Panc1 (cell line): ENCODE results near the gene ZNF155.

Source experiments
- CTCF ChIP-seq: fragments of 450-650 bp; IDR thresholded peaks from 2 replicates; pipeline ENCODE4 v1.5.1; 2017; ENCODE audit warnings: mild to moderate bottlenecking
- POLR2AphosphoS5 ChIP-seq: IDR thresholded peaks from 2 replicates; pipeline ENCODE4 v1.6.1; 2012; ENCODE audit warnings: mild to moderate bottlenecking, low read depth, low read length, moderate library complexity
- REST ChIP-seq, 2 experiments: IDR thresholded peaks; 2 replicates each; pipeline ENCODE4 v1.6.1; 2011 to 2012; ENCODE audit warnings: low read depth in 2 of 2, control low read depth in 1 of 2, low read length in 1 of 2, mild to moderate bottlenecking in 1 of 2, moderate library complexity in 1 of 2; ENCODE audit not compliant: insufficient read depth in 1 of 2

- no peak for TF ChIP-seq CTCF
- no peak for TF ChIP-seq POLR2AphosphoS5
- TF ChIP-seq REST (IDR thresholded peaks at IDR 0.05; ENCODE audit: insufficient read depth in 1 of 2, low read depth in 2 of 2, low read length in 1 of 2) = no peak
Measured at GRCh38 chr19:43983544-43983911, 460 bp upstream of the ZNF155 start.
